GM06990 (cell line): ENCODE measurements around the gene TGFA.

Experiments used
- DNase-seq: peaks from one replicate; pipeline ENCODE4 v3.0.0-alpha.2; 2011; ENCODE audit not compliant: insufficient read length; ENCODE audit errors: extremely low read depth
- H3K27me3 ChIP-seq: replicated peaks from 2 replicates; pipeline ENCODE4 v1.6.0; 2011; ENCODE audit warnings: low read length; ENCODE audit not compliant: control insufficient read depth, insufficient read depth
- H3K36me3 ChIP-seq: 2 replicates; pipeline ENCODE4 v1.5.1; 2011; ENCODE audit warnings: low read length; ENCODE audit not compliant: control insufficient read depth, insufficient read depth
- H3K4me3 ChIP-seq: replicated peaks from 2 replicates; pipeline ENCODE4 v1.5.1; 2011; ENCODE audit warnings: low read depth, mild to moderate bottlenecking, control low read depth, low read length
- CTCF ChIP-seq: IDR thresholded peaks from 2 replicates; pipeline ENCODE4 v1.5.1; 2011; ENCODE audit warnings: low read length, control low read depth, mild to moderate bottlenecking, inconsistent platforms; ENCODE audit not compliant: insufficient read depth, poor library complexity, severe bottlenecking

TGFA gene

GRCh38 chr2:70528276-70528675, 25.4 kb downstream of the TGFA start:
- H3K4me3 ChIP-seq: no peak overlapping the region
- no peak for DNase-seq
- no peaks in the 10 kb centered on the region; the same call in 1 of the 2 replicates for H3K27me3 ChIP-seq
- no peaks in the 10 kb centered on the region for H3K36me3 ChIP-seq
- no peak for TF ChIP-seq CTCF

GRCh38 chr2:70527447-70528080, 26.1 kb downstream of the TGFA start:
- no peaks in the 10 kb centered on the region; the same call in 1 of the 2 replicates for H3K27me3 ChIP-seq
- no peak for DNase-seq
- no peak overlapping the region for H3K4me3 ChIP-seq
- H3K36me3 ChIP-seq: no peaks in the 10 kb centered on the region
- no peak for TF ChIP-seq CTCF

- Histone ChIP-seq H3K36me3 (no peaks in the 10 kb centered on the region), H3K27me3 (no peaks in the 10 kb centered on the region; the same call in 1 of the 2 replicates), H3K4me3 (no peak overlapping the region)
- DNase-seq: no peak
- no peak for TF ChIP-seq CTCF
Measured at GRCh38 chr2:70526126-70526525, 27.5 kb downstream of the TGFA start.

- no peak overlapping the region for H3K4me3 ChIP-seq
- no peak for DNase-seq
- no peaks in the 10 kb centered on the region for H3K36me3 ChIP-seq
- no peaks in the 10 kb centered on the region; the same call in 1 of the 2 replicates for H3K27me3 ChIP-seq
- TF ChIP-seq CTCF: no peak
Measured at GRCh38 chr2:70525032-70525431, 28.6 kb downstream of the TGFA start.

DNA sequence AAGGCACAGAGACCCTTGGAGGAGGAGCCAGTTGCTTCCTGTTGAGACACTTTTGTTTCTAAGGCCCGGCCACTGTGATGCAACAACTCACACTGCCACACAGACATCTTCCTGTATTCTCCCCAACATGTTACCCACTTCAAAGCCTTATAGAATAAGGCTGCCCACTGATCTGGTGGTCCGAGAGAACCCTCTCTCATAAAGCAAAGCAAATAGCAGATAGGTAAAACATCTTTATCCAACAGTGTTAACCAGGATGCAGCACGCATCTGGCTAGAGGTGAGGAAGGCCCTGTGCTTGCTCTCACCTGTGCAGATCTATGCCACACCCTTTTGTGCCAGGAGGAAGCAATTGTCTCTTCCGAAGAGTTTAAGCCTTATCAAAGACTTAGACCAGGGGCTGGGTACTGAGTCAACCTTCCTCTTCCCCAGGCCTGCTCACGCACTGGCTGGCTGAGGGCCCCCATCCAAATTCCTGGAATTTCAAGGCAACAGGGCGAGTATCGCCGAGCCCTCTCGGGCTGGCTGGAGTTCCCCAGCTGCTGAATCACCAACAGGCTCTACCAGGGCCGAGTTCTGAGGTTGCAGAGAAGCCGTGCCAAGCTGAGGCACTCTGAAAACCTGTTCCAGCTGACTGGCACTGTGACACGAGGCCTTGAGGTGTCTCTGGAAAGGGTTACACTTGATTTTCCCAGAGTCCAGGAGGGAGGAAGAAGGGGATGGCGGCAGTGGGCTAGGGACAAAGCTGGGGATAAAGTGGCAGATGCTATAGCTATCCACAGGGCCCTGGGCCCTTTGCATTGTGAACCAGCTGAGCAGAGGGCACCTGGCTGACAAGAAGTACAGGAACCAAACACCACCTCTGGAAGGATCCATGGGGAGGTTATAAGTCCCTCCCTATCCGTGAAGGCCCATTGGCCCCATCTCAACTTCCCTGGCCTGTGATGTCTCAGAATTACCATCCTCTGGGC, 29.3 kb downstream of the TGFA start:
- TF ChIP-seq CTCF: no peak
- DNase-seq: no peak

More for the DNA sequence above, 29.3 kb downstream of the TGFA start:
- no peaks in the 10 kb centered on the region for H3K36me3 ChIP-seq
- no peaks in the 10 kb centered on the region; the same call in 1 of the 2 replicates for H3K27me3 ChIP-seq
- no peak overlapping the region for H3K4me3 ChIP-seq
